Left colon (tissue), 2 donors: ENCODE results near the gene SUV39H1. TPM values are rescaled to one million over a fixed set of nuclear protein-coding genes. Genes with fewer than 3 reads are reported as not detected.

Source experiments
- ATAC-seq: fragments of 200-7000 bp; cut with Tn5 transposase; one replicate; pipeline ENCODE4 v1.9.1; 2020; ENCODE audit warnings: mild to moderate bottlenecking, moderate library complexity
- DNase-seq, 2 donors: peaks; one replicate each; pipeline ENCODE4 v3.0.0-alpha.2; 2020
- intact Hi-C, 2 donors: fragments of 100-400 bp; cut with DNase I in 1 of 2; cut with micrococcal nuclease in 1 of 2; formaldehyde crosslinking; loops; one replicate each; pipeline versions ENCODE4 v1.11.2 to v1.14.0; 2022; cut with DNase I, micrococcal nuclease
- total RNA-seq, 2 donors: library from RNA; stranded (reverse); fragmentation: NEBNext Ultra II Directional; extraction: Animal tissue kit (Norgen Biotek cat#: 25700); gene quantifications; one replicate each; pipeline ENCODE4 v1.2.1, GENCODE V29; 2021
- donor health status: DM: no; HTN: no; CAD: no.
- donor health status: DM: yes; HTN: yes; CAD: no.

The SUV39H1 gene
- total RNA-seq, 2 donors from 2014 or later = 3.1 to 5.0 TPM

GRCh38 chrX:48747415-48748016 is 51.0 kb downstream of the SUV39H1 start:
- no peak for ATAC-seq
- DNase-seq = no peak
- intact Hi-C loops = no loop called here

GRCh38 chrX:48749182-48749581 is 52.6 kb downstream of the SUV39H1 start:
- no peak for DNase-seq
- intact Hi-C loops = no loop called here
- no peak for ATAC-seq

- ATAC-seq = no peak
- intact Hi-C loops = no loop called here
- no peak for DNase-seq
These were observed 54.8 kb downstream of the SUV39H1 start for GRCh38 chrX:48751343-48751742.

GRCh38 chrX:48752498-48752897 is 56.0 kb downstream of the SUV39H1 start:
- no peak for DNase-seq
- no peak for ATAC-seq
- intact Hi-C loops = no loop called here

- no peak for ATAC-seq
- DNase-seq = no peak
- intact Hi-C loops = no loop called here
These were observed 57.2 kb downstream of the SUV39H1 start for GRCh38 chrX:48753708-48754228.

- DNase-seq = no peak
- intact Hi-C loops = no loop called here
- no peak for ATAC-seq
These were observed 57.7 kb downstream of the SUV39H1 start for GRCh38 chrX:48754238-48754637.

Other genes starting within 250 kb of the SUV39H1 start
- gene SLC38A5, start 226.5 kb upstream of the SUV39H1 start, total RNA-seq = 10 to 100 TPM; 16.7 to 24.1 TPM
- gene FTSJ1, start 220.5 kb upstream of the SUV39H1 start, total RNA-seq = 10 to 100 TPM; 19.5 to 25.1 TPM
- gene PORCN, start 187.7 kb upstream of the SUV39H1 start, total RNA-seq = 1 to 10 TPM; 4.0 to 5.8 TPM
- gene EBP, start 174.9 kb upstream of the SUV39H1 start, total RNA-seq = 100 to 1,000 TPM; 152 to 207 TPM
- gene TBC1D25, start 157.0 kb upstream of the SUV39H1 start, total RNA-seq = 10 to 100 TPM; 11.6 to 15.7 TPM
- gene RBM3, start 122.2 kb upstream of the SUV39H1 start, total RNA-seq = 100 to 1,000 TPM; 156 to 263 TPM
- 100 to 1,000 TPM; 126 to 141 TPM for gene WDR13, start 99.2 kb upstream of the SUV39H1 start, total RNA-seq
- 1 to 10 TPM; 2.4 to 6.6 TPM for gene WAS, start 12.9 kb upstream of the SUV39H1 start, total RNA-seq
- 10 to 100 TPM in 1 of 2 donors, 1 to 10 TPM in 1; 9.5 to 11.4 TPM for gene GLOD5, start 65.0 kb downstream of the SUV39H1 start, total RNA-seq
- not detected for gene GATA1, start 89.9 kb downstream of the SUV39H1 start, total RNA-seq
- 10 to 100 TPM; 78.9 to 91.8 TPM for gene HDAC6, start 105.3 kb downstream of the SUV39H1 start, total RNA-seq
- gene ERAS, start 129.8 kb downstream of the SUV39H1 start, total RNA-seq = not detected
- 10 to 100 TPM in 1 of 2 donors, 1 to 10 TPM in 1; 8.8 to 21.4 TPM for gene PCSK1N, start 138.9 kb downstream of the SUV39H1 start, total RNA-seq
- gene TIMM17B, start 201.0 kb downstream of the SUV39H1 start, total RNA-seq = 10 to 100 TPM; 44.6 to 46.7 TPM
- 10 to 100 TPM; 68.8 to 70.5 TPM for gene PQBP1, start 201.2 kb downstream of the SUV39H1 start, total RNA-seq
- gene SLC35A2, start 214.9 kb downstream of the SUV39H1 start, total RNA-seq = 10 to 100 TPM; 50.0 to 60.6 TPM
- 10 to 100 TPM; 11.6 to 20.4 TPM for gene PIM2, start 222.3 kb downstream of the SUV39H1 start, total RNA-seq